ENCODE data around the gene EREG. TPM values are rescaled to one million over a fixed set of nuclear protein-coding genes. Genes with fewer than 3 reads are reported as not detected.
A peak's percentile ranks its signal among the peaks of the same experiment; 100 is the strongest.
"Not testable (repeated sequence)": the region's sequence is repeated elsewhere in the genome, so short reads cannot be mapped to it uniquely, and the experiment has no call there.

EREG gene
- total RNA-seq, 1 experiment from 2014 or later = 0.06 TPM

DNA sequence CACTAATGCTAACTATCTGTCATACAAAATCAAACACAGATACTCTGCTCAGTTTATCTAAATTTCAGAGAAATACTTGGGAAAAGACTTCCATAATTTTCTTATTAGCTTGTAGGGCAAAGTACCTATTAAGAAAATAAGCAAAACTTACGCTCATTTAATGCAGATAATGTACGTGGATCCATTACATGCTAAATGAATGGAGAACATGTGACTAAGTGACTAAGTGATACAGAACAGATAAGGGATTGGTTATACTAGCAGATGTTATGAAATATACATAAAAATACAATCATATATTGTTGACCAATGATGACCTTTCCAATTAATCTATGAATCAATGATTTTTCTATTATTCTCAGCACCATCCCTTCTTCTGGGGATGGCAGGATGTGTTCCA, 25.7 kb downstream of the EREG start:
- no peak for DNase-seq (ENCODE audit: low read depth)

GRCh38 chr4:74391346-74391745, 26.4 kb downstream of the EREG start:
- DNase-seq (ENCODE audit: low read depth) = no peak

DNA sequence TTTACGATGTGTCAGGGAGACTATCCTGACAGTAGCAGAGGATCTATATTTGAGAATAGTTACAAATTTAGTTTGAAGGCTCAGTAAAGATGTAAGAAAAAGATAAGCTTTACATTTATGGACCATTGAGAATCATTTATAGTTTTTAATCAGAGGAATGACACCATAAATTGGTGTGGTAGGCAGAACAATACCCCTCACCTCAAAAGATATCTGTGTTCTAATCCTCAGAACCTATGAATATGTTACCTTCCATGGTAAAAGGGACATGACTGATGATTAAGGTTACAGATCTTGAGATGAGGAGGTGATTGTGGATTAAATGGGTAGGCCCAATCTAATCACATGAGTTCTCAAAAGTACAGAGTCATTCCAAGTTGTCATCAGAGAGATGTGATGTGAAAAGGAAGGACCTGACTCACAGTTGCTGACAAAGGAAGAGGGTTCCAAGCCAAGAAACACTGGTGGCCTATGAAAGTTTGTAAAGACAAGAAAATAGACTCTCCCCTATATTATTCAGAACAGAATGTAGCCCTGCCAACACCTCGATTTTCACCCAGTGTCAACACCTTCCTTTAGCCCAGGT, 27.0 kb downstream of the EREG start:
- DNase-seq (ENCODE audit: low read depth) = no peak

DNA sequence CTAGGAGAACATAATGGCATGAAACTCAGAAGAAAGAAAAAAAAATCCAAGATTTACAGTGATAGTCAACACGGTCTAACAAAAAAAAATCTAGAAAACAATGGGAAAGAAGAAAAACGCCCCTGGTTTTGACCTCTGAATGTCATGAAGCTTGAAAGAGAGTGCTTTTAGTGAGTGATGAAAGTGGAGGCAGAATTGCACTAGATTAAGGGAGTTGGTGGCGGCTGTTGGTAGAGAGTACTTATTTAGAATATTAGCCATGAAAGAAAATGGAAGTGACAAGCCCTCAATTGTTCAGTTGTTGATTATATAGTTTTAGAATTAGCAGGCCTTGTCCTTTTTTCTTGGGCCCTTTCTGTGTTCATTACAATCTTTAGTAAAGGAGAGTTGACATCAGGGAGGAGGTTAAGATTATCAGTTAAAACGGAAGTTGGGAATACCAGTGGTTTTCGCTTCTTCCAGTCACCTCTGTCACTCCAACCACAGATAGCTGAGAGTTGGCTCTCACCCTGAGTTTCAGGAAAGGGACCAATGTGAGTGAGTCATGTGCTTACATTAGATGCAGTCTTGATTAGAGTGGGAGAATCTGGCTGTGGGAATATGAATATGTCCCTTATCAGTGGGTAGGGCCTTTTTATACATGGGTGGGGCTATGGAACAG, 29.7 kb downstream of the EREG start:
- DNase-seq (ENCODE audit: low read depth) = peak; percentile 74

GRCh38 chr4:74395633-74396032, 30.7 kb downstream of the EREG start:
- DNase-seq (ENCODE audit: low read depth) = no peak

GRCh38 chr4:74397748-74398426, 32.9 kb downstream of the EREG start:
- DNase-seq (ENCODE audit: low read depth) = no peak

- DNase-seq (ENCODE audit: low read depth) = not testable (repeated sequence)
Observed at GRCh38 chr4:74398894-74399589, 34.1 kb downstream of the EREG start.

DNA sequence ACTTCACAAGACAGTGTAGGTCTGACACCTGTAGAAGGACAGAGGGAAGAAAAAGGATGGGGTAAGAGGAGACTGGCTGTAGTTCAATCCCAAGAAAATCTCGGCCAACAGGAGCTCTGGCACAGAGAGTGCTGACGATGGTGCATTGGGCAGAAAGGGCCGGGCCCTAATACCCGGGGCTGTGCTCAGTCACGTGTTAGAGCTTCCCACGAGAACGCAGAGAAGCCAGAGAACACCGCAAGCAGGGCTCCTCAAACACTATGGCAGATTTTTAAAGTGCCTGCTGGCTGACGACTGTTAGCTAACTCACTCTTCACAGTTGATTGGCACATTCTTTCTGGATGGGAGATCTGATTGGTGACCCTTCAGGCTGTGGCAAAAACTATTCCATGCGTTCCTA, 35.5 kb downstream of the EREG start:
- no peak for DNase-seq (ENCODE audit: low read depth)

DNA sequence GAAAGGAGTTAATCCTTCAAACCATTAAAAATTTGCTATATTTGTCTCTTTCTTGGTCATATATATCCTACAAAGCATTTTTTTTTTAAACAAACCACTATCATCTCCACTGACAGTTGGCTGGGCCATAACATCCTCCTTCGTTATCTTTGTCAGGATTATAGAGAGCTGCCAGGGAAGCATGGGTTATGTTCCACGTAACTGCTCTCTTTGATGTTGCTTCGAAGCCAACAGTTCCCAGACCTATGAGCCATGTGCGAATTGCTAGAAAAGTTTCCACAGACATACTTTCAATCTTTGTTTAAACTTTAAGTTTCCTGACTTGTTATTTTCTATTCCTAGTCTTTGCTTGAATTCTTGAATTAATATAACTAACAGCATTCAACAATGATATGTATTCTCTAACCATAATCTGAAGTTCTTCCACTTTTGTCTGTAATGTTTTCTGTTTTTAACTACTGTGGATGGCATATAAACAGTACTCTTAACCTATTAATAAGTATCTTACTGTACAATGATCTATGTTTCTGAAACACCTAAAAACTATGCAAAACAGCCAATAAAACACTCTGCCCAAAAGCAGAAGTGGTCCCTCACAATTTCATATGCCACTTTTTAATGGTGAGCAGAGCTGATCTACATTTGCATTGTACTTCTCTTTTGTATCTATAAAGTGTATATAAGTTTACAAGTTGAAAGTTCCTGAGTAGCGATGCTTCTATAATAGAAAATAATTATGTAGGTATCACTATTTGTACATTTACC, 37.9 kb downstream of the EREG start:
- DNase-seq (ENCODE audit: low read depth) = no peak

- no peak for DNase-seq (ENCODE audit: low read depth)
Observed at GRCh38 chr4:74407891-74408290, 42.9 kb downstream of the EREG start.

GRCh38 chr4:74408639-74409038, 43.7 kb downstream of the EREG start:
- DNase-seq (ENCODE audit: low read depth) = peak; percentile 34

- no peak for DNase-seq (ENCODE audit: low read depth)
Observed at GRCh38 chr4:74410272-74410671, 45.3 kb downstream of the EREG start.

GRCh38 chr4:74412225-74412624, 47.3 kb downstream of the EREG start:
- no peak for DNase-seq (ENCODE audit: low read depth)

GRCh38 chr4:74413265-74413664, 48.3 kb downstream of the EREG start:
- DNase-seq (ENCODE audit: low read depth) = no peak

GRCh38 chr4:74414149-74414809, 49.3 kb downstream of the EREG start:
- no peak for DNase-seq (ENCODE audit: low read depth)

DNA sequence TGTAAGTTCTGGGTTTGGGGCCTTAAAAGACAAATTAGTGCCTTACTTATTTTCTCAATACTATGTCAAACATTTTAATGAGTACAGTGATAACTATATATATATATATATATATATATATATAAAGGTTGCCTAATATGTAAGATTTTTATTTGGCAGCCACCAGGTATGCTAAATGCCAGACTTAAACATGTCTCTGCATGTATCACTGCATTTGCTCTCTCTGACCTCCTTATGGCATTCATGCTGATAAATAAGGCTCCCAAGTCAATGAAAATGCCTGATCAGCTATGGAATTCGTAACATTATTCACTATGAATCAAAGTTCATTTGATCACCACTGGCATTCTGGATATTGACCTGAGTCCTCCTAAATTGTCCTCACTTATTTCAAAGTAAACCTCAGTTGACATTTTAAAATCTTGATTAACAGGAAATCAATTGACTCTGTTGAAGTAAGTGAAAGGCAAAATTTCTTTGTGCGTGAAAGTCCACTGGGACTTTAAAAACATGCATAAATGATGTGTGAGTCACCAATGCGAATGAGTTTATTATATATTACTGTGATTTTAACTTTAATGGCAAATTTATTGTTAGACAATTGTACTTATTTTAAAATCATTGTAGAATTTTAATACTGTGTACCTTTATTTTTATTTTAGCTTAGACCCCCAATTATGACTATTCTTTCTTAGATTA, 50.8 kb downstream of the EREG start:
- DNase-seq (ENCODE audit: low read depth) = no peak

GRCh38 chr4:74418063-74418670, 53.2 kb downstream of the EREG start:
- DNase-seq (ENCODE audit: low read depth) = peak; percentile 71

- no peak for DNase-seq (ENCODE audit: low read depth)
Observed at GRCh38 chr4:74420863-74421262, 55.9 kb downstream of the EREG start.

DNA sequence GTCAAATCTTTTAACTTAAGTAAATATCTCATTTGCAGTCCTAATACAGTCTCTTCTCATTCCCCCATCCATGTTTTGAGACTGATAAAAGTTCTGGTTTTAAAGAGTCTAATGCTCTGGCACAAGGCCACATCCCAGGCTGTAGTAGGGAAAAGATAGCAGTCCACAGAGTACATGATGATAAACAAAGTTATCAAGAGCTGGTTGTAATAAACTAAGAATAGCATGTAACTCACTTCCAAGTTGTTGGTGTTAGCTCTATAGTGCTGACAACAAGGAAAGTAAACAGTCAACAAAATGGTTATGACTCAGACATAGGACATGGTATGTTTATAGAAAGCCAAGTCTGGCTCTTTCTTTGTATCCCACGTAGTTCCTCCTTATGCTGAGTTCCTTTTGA, 58.2 kb downstream of the EREG start:
- no peak for DNase-seq (ENCODE audit: low read depth)

DNA sequence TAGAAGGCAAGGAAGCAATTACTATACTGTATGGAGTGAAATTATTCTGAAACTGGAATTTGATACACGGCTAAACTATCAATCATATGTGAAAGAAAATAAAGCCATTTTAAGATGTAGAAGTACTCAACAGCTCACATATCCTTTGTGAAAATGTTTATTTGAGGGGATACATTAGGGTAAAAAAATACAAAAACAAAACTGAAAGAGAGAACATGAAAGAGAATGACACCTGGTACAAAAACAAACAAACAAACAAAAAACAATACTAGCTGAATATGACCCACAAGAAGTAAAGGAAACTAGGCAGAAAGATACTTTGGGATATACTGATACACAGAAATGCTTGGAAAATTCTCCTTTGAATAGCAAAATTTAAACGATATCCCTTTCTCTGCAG, 59.2 kb downstream of the EREG start:
- DNase-seq (ENCODE audit: low read depth) = no peak

Data from Daoy (cell line).